ENCODE data around the gene SH3BGRL2.
"Not testable (repeated sequence)": the region's sequence is repeated elsewhere in the genome, so short reads cannot be mapped to it uniquely, and the experiment has no call there.

The SH3BGRL2 gene

DNA sequence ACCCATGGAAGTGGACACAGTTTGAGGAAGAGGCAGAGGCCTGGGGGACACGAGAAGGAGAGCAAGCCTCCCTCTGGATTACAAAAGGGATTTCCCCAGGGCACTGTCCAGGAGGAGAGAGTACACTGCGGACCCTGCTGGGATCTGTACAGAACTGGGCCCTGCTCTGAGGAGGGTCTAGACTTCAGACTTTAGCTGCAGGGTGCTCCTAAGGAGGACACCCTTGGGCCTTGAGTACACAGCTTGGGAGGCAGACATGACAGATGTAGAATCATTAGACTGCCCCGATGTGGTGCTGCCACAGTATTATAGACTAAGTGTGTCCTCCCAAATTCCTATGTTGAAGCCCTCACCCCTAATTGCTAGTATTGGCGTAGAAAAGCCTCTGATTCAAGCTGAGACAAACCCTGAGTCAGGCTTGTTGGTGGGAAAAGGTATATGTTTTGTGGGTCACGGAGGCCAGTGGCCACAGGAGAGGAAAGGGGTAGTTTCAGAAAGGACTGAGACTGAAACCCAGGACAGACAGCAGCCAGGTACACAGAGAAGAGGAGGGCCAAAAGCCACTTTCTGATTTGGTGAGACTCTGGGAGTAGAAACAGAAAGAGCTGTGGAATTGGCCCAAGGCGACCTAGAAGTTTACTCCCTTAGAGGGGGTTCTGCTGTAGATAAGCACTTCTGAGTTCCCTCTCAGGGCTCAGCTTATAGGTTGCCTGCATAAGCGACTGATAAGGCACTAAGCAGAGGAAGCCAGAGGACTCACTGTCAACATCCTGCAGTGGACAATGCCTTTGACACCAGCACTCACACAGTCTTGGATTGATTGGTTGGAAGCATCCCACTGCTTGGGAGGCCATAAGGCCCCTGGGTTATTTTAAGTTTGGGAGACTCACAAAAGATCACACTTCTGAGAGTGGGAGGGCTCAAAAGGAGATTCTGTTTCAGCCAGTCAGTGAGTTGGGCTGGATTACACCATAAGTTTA lies 16.5 kb upstream of the SH3BGRL2 start:
- no peak for DNase-seq

DNA sequence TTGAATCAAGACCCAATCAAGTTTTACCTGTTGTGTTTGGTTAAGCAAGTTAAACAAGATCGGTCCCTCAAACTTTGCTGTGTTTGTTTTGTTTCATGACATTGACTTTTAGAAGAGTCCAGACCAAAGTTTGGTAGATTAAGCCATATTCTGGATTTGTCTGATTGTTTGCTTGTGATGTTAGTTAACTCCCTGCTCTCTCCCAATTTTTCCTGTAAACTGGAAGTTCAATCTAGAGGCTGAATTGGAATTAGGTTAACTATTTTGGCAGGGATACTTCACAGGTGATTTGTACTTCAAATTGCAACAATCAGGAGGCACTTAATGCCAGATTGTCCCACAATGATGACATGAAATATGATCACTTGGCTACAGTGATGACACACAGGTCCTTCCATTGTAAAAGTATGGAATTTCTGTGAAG lies 13.6 kb upstream of the SH3BGRL2 start:
- no peak for DNase-seq

GRCh38 chr6:79618425-79618824 lies 12.7 kb upstream of the SH3BGRL2 start:
- DNase-seq: not testable (repeated sequence)

DNA sequence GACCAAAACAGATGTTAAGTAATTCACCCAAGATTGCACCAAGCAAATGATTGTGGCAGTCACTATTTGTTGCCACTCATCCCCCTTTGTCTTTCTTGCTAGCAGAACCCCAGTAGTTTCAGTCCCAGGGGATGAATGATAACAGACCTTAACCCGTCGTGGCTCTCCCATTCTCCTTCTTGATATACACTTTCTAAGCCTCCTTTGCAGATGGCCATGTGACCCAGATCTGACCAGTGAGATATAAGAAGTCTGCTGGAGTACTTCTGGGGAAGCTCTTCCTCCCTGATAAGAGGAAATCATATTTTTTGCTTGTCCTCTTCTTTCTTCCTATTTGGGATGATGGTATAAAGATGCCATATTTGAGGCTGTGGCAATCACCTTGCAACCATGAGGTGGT lies 9.6 kb upstream of the SH3BGRL2 start:
- DNase-seq: no peak

- no peak for DNase-seq
These were observed 8.8 kb upstream of the SH3BGRL2 start for GRCh38 chr6:79622364-79622763.

GRCh38 chr6:79623106-79623505 lies 8.0 kb upstream of the SH3BGRL2 start:
- DNase-seq: no peak

DNA sequence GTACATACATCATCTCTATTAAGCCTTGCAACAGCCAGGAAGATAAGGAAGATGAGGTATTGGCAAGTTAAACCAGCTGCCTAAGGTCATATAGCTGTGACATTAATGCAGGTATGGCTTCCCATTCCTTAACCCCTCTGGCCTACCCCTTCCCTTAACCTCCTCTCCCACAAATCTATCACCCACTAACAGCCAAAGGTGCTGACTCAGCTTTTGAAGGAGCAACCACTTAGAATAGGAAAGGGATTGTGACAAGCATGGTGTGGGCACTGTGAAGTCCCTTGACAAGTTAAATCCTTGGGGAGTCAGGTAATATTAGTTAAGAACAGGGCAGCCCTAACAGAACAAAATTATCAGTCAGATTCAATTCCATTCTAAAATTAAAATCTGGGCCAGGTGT lies 5.4 kb upstream of the SH3BGRL2 start:
- DNase-seq: no peak

DNA sequence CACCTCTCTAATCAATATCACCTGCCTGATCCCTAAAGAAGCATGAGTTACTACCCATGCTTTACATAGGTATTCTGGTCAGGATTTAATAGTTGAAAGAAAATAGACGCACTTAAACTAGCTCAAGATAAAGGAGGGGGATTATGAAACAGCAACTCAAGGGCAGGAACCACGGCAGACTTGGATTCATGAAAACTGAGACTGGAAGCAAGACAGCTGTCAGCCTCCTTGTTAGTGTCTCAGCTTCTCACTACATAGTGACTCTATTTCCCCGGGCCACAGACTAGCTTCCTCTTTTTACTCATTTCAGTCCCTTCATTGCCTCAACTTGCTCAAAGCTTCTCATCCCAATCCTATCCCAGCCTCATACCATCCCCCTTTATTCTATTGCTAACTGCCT lies 4.3 kb upstream of the SH3BGRL2 start:
- no peak for DNase-seq

DNA sequence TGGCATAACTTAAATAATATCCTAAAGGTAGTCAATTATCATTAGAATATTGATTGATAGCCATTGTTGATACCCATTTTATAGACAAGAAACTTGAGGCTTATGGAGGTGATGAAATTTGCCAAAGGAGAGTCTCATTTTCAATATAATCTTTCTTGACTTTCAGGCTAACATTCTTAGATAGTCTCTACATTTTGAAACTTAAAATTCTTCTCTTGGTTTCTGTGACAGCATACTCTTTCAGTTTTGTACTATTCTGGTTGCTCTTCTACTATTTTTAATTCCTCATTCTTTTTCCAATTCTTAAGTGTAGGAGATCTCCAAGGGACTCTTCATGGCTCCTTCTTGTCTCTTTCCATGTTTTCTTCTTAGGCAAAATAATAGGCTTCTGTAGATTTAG lies 3.7 kb upstream of the SH3BGRL2 start:
- DNase-seq: no peak

- DNase-seq: no peak
These were observed 2.5 kb upstream of the SH3BGRL2 start for GRCh38 chr6:79628466-79629288.

- no peak for DNase-seq
These were observed 698 bp upstream of the SH3BGRL2 start for GRCh38 chr6:79630380-79630882.

DNA sequence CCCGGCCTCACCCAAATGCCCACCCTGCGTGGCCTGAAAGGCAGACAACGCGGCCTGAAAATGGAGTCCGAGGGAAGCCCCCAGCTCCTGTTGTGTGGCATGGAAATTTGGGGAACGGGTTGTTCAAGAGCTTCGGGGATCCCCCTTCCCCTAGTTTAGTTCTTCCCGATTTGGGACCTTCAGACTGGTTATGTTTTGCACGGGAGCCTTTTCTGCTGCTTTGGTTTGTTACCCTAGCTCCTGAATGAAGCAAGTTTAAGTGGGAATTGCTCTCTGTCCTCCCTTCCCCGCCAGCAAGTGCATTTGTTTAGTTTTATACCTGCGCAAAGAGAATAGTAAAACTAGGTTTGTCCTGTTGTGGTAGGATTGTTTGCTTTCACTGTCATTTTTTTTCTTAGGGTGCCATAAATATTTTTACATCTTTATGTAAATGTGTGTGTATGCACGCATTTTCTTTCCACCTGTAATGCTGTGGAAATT lies 604 bp downstream of the SH3BGRL2 start:
- DNase-seq: no peak

- no peak for DNase-seq
These were observed 1.5 kb downstream of the SH3BGRL2 start for GRCh38 chr6:79632580-79632979.

DNA sequence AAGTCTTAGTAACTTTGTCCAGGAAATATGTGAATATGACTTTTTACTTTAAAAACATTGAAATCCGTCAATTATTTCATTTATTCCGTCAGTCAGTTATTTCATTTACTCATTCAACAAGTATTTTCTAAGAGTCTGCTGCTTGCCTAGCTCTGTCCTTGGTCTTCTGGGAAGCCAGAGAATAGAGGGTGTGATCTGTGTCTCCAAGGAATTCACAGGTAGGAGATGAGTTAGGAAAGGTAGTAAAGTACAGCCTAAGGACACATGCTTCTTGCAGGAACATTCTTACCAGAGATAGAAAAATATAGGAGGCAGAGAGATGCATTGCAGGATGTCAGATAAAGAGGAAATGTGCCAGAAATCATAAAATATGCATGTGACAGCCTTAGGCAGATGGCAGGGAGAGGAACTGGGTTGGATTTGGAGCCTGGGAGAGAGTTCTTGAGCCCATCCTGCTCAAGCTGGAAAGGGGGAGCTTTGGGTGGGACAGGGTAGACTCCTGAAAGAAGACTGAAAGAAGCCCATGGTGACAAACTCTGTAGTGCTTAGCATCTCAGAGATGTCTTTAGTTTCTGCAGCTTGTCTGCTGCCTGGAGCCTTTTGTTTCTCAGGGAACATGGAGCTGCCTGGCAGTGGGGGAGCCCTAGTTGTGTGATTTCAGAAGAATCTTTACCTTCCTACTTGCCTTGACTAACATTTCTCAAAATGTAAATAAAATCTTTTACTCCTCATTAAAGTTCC lies 3.5 kb downstream of the SH3BGRL2 start:
- no peak for DNase-seq

DNA sequence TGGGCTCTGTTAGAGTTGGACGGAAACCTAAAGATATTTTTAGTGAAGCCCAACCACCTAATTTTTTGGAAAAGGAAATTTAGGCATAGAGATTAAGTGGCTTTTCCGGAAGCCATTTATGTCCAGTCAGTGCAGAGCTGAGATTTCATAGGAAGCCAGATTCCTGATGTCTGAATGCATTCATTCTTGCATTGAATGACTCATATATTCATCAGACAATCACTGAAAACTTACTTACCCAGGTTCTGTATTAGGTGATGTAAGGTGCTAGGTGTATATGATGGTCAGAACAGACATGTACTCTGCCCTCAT lies 4.1 kb downstream of the SH3BGRL2 start:
- no peak for DNase-seq

DNA sequence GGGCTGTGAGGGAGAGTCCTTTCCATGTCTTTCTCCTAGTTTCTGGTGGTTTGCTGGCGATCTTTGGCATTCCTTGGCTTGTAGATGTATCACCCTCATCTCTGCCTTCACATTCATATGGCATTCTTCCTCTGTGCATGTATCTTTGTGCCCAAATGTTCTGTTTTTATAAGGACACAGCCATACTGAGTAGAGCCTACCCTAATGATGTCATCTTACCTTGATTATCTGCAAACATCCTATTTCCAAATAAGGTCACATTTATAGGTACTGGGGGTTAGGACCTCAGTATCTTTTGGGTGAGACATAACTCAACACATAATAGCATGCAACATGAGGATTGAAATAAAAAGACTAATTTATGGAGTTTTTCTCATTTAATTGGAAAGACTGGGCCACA lies 5.5 kb downstream of the SH3BGRL2 start:
- no peak for DNase-seq

GRCh38 chr6:79640146-79641111 lies 9.3 kb downstream of the SH3BGRL2 start:
- no peak for DNase-seq

GRCh38 chr6:79646006-79646405 lies 14.9 kb downstream of the SH3BGRL2 start:
- DNase-seq: no peak

DNA sequence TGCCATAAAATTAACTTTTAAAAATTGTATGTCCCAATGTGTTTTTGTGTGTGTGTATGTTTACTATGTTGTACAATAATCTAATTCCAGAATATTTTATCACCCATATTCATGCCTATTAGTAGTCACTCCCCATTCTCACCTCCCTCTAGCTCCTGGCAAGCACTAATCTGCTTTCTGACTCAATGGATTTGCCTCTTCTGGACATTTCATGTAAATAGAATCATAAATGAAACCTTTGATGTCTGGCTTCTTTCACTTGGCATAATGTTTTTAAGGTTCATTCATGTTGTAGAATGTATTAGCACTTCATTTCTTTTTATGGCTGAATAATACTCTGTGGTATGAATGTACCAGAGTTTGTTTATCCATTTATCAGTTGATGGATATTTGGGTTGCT lies 15.4 kb downstream of the SH3BGRL2 start:
- DNase-seq: no peak

- DNase-seq: no peak
These were observed 16.6 kb downstream of the SH3BGRL2 start for GRCh38 chr6:79647741-79648140.

GRCh38 chr6:79648328-79648727 lies 17.2 kb downstream of the SH3BGRL2 start:
- no peak for DNase-seq

DNA sequence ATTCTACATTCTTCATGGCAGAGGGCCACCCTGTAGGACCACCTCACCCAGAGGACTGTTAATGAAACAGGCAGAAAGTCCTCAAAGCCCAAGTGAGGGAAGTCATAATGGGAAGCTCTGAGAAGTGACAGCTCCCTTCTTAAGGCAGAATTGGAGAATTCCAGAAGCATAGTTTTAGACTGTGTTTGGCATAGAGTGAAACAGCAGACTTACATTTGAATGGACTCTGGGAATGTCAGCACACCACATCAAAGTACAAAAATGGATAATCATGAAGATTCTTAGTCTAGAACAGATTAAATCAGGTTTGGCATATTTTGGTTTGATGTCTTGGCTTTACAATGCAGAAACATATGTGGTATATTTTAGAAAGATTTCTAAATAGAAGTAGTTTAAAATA lies 17.9 kb downstream of the SH3BGRL2 start:
- no peak for DNase-seq

Data from activated naive CD4-positive, alpha-beta T cell treated with Interleukin-2 at 50 U/mL for 16 hours (primary cell).